ENCODE data around the gene SEBOX.

GRCh38 chr17:28407974-28408306 is 42.9 kb upstream of the SEBOX start:
- TF ChIP-seq CTCF (conservative IDR thresholded peaks at IDR 0.05; ENCODE audit: low read depth in 2 of 2) (no peak), REST (IDR thresholded peaks at IDR 0.05; ENCODE audit: unreplicated experiment) (no peak), POLR2AphosphoS5 (IDR thresholded peaks at IDR 0.05; ENCODE audit: low read depth) (no peak; the same call in 1 of the 2 replicates), EZH2 (IDR thresholded peaks at IDR 0.05; ENCODE audit: low read depth, unreplicated experiment) (no peak), ZNF331 (CRISPR knock-in tag; IDR thresholded peaks at IDR 0.05; ENCODE audit: low read depth) (no peak), JUNB (IDR thresholded peaks at IDR 0.05; ENCODE audit: unreplicated experiment) (no peak)
